ENCODE data around the gene PCDH9.

PCDH9 gene

GRCh38 chr13:66506051-66506777 lies 723.9 kb downstream of the PCDH9 start:
- DNase-seq: no peak

- no peak for DNase-seq
Observed at GRCh38 chr13:66503890-66504289, 726.2 kb downstream of the PCDH9 start.

- DNase-seq: no peak
Observed at GRCh38 chr13:66501181-66501580, 729.0 kb downstream of the PCDH9 start.

GRCh38 chr13:66492479-66492878 lies 737.7 kb downstream of the PCDH9 start:
- no peak for DNase-seq

GRCh38 chr13:66491251-66491650 lies 738.9 kb downstream of the PCDH9 start:
- DNase-seq: no peak

GRCh38 chr13:66489586-66489985 lies 740.5 kb downstream of the PCDH9 start:
- DNase-seq: no peak

- no peak for DNase-seq
Observed at GRCh38 chr13:66489172-66489571, 741.0 kb downstream of the PCDH9 start.

- DNase-seq: no peak
Observed at GRCh38 chr13:66483712-66484111, 746.4 kb downstream of the PCDH9 start.

- DNase-seq: no peak
Observed at GRCh38 chr13:66482836-66483235, 747.3 kb downstream of the PCDH9 start.

- no peak for DNase-seq
Observed at GRCh38 chr13:66477816-66478215, 752.3 kb downstream of the PCDH9 start.

GRCh38 chr13:66475061-66475460 lies 755.1 kb downstream of the PCDH9 start:
- no peak for DNase-seq

GRCh38 chr13:66469745-66470144 lies 760.4 kb downstream of the PCDH9 start:
- DNase-seq: no peak

GRCh38 chr13:66468656-66469055 lies 761.5 kb downstream of the PCDH9 start:
- DNase-seq: no peak

- no peak for DNase-seq
Observed at GRCh38 chr13:66462187-66462586, 767.9 kb downstream of the PCDH9 start.

- DNase-seq: no peak
Observed at GRCh38 chr13:66461021-66461420, 769.1 kb downstream of the PCDH9 start.

- no peak for DNase-seq
Observed at GRCh38 chr13:66459634-66460033, 770.5 kb downstream of the PCDH9 start.

GRCh38 chr13:66459143-66459542 lies 771.0 kb downstream of the PCDH9 start:
- DNase-seq: no peak

- DNase-seq: no peak
Observed at GRCh38 chr13:66446413-66446812, 783.7 kb downstream of the PCDH9 start.

- DNase-seq: no peak
Observed at GRCh38 chr13:66443926-66444325, 786.2 kb downstream of the PCDH9 start.

- no peak for DNase-seq
Observed at GRCh38 chr13:66440938-66441337, 789.2 kb downstream of the PCDH9 start.

- DNase-seq: no peak
Observed at GRCh38 chr13:66430728-66431127, 799.4 kb downstream of the PCDH9 start.

GRCh38 chr13:66430269-66430668 lies 799.9 kb downstream of the PCDH9 start:
- DNase-seq: no peak

GRCh38 chr13:66429156-66429555 lies 801.0 kb downstream of the PCDH9 start:
- DNase-seq: no peak

- no peak for DNase-seq
Observed at GRCh38 chr13:66427458-66427861, 802.7 kb downstream of the PCDH9 start.

- no peak for DNase-seq
Observed at GRCh38 chr13:66425741-66426140, 804.4 kb downstream of the PCDH9 start.

Data from stimulated activated naive CD4-positive, alpha-beta T cell (primary cell).